GM10266 (cell line): Measurements from ENCODE around the gene DIPK2B.

Experiments used
- DNase-seq: peaks from one replicate; pipeline ENCODE4 v3.0.0; 2012; ENCODE audit errors: extremely low spot score
- CTCF ChIP-seq: IDR thresholded peaks from 2 replicates; pipeline ENCODE4 v1.5.1; 2012; ENCODE audit warnings: mild to moderate bottlenecking, low read depth; ENCODE audit not compliant: control insufficient read depth, insufficient read depth; ENCODE audit errors: missing control alignments

Gene DIPK2B

GRCh38 chrX:45191383-45191782, 9.3 kb downstream of the DIPK2B start:
- TF ChIP-seq CTCF: no peak
- no peak for DNase-seq

- no peak for DNase-seq
- no peak for TF ChIP-seq CTCF
Observed at GRCh38 chrX:45187731-45188130, 12.9 kb downstream of the DIPK2B start.

- no peak for TF ChIP-seq CTCF
- no peak for DNase-seq
Observed at GRCh38 chrX:45186643-45187026, 14.0 kb downstream of the DIPK2B start.

GRCh38 chrX:45184211-45184610, 16.5 kb downstream of the DIPK2B start:
- DNase-seq: no peak

GRCh38 chrX:45172890-45173289, 27.8 kb downstream of the DIPK2B start:
- DNase-seq: no peak
- no peak for TF ChIP-seq CTCF

More at GRCh38 chrX:45184211-45184610, 16.5 kb downstream of the DIPK2B start:
- no peak for TF ChIP-seq CTCF

GRCh38 chrX:45166781-45167180, 33.9 kb downstream of the DIPK2B start:
- no peak for TF ChIP-seq CTCF
- no peak for DNase-seq

- DNase-seq: no peak
- TF ChIP-seq CTCF: no peak
Observed at GRCh38 chrX:45165726-45166125, 35.0 kb downstream of the DIPK2B start.
